GM21360 (cell line): ENCODE data around the gene OBSL1.

ENCODE experiments used
- ATAC-seq: cut with Tn5 transposase; IDR thresholded peaks from one replicate; pipeline ENCODE4 v1.9.1; 2021; ENCODE audit warnings: mild to moderate bottlenecking, moderate library complexity; ENCODE audit not compliant: unreplicated experiment

The OBSL1 gene

GRCh38 chr2:219571311-219572236 is at the start of gene OBSL1:
Gene OBSL1 (minus strand): TSS chr2:219571539. CDS start chr2:219571232, 307 bp downstream.
- no peak for ATAC-seq

GRCh38 chr2:219620546-219620945 is 49.2 kb upstream of the OBSL1 start:
- ATAC-seq: no peak

- ATAC-seq: no peak
Observed at GRCh38 chr2:219619235-219619634, 47.9 kb upstream of the OBSL1 start.

DNA sequence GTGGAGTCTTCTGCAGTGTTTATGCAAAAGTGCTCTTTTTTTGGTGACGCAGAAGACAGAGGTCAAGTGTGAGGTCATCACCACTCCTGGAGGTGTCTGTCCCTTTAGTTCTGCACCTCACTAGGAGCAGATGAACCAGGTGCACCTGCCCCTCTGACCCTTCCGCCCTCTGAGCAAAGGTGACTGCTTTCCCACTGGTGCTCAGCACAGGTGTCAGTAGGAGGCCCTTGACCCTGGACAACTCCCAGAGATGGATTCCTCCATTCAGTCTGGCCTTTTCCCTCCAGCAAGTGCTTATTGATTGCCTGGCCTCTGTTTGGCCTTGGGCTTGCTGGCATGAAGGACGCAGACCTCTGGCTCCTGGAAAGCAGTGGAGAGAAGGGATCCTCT is 47.4 kb upstream of the OBSL1 start:
- ATAC-seq: no peak

- no peak for ATAC-seq
Observed at GRCh38 chr2:219616550-219616949, 45.2 kb upstream of the OBSL1 start.

GRCh38 chr2:219615894-219616293 is 44.6 kb upstream of the OBSL1 start:
- no peak for ATAC-seq

DNA sequence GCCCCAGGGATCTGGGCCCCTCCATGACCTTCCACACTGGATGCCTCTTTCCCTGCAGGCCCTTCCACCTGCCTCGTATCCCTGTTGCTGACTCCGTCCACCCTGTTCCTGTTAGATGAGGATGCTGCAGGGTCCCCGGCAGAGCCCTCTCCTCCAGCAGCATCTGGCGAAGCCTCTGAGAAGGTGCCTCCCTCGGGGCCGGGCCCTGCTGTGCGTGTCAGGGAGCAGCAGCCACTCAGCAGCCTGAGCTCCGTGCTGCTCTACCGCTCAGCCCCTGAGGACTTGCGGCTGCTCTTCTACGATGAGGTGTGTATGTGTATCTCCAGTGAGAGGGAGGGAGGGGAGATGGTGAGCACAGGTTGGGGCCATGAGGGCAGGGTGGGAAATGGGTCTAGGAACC is 43.7 kb upstream of the OBSL1 start:
- ATAC-seq: no peak

DNA sequence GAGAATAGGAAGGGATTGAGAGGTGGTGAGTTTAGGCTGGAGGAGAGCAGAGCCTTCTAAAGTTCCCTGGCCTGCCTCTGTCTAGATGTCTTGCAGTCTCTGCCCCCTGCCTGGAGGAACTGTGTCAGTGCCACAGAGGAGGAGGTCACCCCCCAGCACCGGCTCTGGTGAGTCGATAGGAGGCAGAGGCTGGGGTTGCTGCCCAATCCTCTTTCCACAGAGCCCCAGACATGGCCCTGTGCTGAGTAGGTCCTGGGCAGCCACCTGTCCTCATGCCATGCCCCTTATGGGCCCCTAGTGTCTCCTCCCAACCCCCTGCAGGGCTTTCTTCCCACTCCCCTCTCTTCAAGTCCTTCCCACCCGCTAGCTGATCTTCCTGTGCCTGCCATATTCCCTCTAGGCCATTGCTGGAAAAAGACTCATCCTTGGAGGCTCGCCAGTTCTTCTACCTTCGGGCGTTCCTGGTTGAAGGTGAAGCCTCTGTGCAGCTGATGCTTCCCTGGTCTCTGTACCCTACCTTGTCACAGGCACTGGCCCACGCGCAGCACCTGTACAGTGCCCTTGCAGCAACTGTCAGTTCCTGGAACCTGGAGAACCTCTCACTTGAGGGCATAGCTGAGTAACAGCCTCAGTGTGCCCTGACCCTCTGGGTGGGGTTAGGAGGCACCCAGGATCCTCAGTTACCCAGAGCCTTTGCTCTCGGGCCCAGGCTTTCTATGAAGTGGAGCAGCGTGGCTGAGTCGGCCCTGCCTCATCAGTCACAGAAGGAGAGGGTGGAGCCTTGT is 42.9 kb upstream of the OBSL1 start:
- no peak for ATAC-seq

DNA sequence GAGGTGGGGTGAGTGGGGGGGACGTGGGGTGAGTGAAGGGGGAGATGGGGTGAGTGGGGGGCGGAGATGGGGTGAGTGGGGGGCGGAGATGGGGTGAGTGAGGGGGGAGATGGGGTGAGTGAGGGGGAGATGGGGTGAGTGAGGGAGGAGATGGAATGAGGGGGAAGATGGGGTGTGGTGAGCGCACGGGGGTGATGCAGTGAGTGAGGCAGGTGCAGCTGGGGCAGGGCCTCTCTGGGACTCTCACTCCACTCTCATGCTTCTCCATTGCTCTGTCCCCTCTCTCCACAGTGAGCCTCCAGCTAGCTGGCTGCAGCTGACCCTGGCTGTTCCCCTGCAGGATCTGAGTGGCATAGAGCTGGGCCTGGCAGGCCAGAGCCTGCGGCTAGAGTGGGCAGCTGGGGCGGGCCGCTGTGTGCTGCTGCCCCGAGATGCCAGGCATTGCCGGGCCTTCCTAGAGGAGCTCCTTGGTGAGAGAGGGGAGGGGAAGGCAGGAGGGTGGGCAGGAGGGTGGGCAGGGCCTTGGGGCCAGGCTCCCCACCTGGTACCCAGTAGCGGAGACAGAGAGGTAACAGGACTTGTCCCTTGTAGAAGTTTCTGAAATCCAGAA is 42.2 kb upstream of the OBSL1 start:
- no peak for ATAC-seq

- no peak for ATAC-seq
Observed at GRCh38 chr2:219612577-219613286, 41.4 kb upstream of the OBSL1 start.

GRCh38 chr2:219611866-219612576 is 40.7 kb upstream of the OBSL1 start:
- no peak for ATAC-seq

DNA sequence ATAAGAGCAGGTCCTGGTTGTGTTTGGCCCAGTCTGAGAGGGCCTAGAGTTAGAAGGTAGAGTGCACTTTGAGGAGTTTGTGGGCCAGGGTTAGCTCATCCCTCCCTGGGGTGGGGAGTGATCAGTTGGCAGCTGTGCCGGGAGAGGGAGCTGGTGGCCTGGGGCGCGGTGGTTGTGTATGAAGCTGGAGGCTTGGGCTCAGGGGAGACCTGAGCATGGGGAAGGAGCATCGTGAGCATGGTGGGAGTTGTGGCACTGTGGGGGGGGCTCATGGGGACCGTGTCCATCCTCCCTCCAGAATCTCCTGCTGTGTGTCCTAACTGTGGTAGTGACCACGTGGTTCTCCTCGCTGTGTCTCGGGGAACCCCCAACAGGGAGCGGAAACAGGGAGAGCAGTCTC is 40.0 kb upstream of the OBSL1 start:
- ATAC-seq: no peak

DNA sequence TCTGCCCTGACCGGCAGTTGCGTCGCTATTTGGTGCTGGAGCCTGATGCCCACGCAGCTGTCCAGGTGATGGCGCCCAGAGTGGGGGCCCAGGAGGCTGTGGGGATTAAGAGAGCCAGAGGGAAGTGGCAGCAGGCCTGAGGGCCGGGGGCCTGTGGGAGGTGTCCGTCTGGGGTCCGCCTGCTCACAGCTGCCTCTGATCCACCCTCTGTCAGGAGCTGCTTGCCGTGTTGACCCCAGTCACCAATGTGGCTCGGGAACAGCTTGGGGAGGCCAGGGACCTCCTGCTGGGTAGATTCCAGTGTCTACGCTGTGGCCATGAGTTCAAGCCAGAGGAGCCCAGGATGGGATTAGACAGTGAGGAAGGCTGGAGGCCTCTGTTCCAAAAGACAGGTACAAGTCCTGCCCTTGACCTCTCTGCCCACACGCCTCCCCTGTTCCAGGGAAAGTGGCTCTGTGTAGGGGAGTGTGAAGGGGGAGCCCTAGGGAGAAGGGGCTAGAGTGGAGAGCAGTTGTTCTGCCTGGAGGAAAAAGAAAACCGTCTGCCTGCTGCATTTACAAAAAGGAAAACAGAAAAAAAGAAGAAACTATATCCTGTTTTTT is 37.9 kb upstream of the OBSL1 start:
- no peak for ATAC-seq

GRCh38 chr2:219608399-219608964 is 37.1 kb upstream of the OBSL1 start:
- no peak for ATAC-seq

DNA sequence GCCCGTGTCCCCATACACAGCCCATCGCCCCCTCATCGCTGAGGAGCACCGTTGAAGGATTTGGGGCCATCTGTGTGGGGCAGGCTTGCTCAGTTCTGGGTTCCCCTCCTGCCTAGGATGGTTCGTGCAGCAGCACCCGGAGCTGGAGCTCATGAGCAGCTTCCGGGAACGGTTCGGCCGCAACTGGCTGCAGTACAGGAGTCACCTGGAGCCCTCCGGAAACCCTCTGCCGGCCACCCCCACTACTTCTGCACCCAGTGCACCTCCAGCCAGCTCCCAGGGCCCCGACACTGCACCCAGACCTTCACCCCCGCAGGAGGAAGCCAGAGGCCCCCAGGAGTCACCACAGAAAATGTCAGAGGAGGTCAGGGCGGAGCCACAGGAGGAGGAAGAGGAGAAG is 36.6 kb upstream of the OBSL1 start:
- no peak for ATAC-seq

- ATAC-seq: no peak
Observed at GRCh38 chr2:219605607-219605954, 34.2 kb upstream of the OBSL1 start.

- no peak for ATAC-seq
Observed at GRCh38 chr2:219603771-219604170, 32.4 kb upstream of the OBSL1 start.

DNA sequence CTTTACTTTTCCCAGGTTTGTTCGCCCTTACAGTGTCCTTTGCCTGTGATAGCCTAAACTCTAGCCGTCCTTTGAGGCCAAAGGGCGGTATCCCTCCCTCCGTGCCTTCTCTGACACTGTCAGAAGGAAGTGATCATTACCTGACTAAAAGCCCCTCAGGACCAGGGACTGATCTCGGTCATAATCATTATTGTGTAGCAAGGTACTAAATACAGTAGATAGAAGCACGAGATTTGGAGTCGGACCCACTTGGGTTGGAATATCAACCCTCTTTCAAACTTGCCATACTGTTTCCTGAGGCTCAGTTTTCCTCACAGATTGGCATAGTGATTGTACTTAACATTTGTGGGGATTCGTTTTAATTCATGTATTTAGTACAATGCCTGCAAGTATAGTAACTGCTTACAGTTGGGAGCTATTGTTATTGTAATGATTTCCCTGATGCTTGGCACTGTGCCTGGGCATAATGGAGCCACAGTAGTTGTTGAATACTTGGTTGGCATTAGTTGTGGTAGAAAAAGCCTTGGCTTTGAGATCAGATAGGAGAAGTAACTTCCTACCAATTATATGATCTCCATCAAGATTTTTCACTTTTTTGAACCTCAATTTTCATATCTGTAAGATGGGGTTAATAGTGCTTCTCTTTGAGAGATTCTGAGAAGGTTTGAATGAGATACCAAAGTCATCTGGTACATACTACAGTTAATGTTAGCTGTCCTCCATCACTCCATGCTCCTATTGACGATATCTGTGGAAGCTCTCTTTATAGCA is 27.2 kb upstream of the OBSL1 start:
- no peak for ATAC-seq
